Panc1 (cell line): ENCODE results near the gene GPRIN3. TPM values are rescaled to one million over a fixed set of nuclear protein-coding genes. Genes with fewer than 3 reads are reported as not detected.

Source experiments
- ATAC-seq: fragments of 200-7000 bp; cut with Tn5 transposase; 2 replicates; pipeline ENCODE4 v1.9.1; 2020; ENCODE audit warnings: mild to moderate bottlenecking, moderate library complexity
- BruUV-seq: library from RNA; stranded (reverse); fragments of 400-500 nt; replicated peaks from 2 replicates; lab custom pipeline; 2021; lab: Mats Ljungman, UMichigan
- CTCF ChIA-PET: fragments of 300-600 bp; sonication (Branson Sonifier 250); formaldehyde crosslinking; loops from one replicate; lab custom pipeline; 2022; ENCODE audit warnings: antibody characterized with exemption; lab: Charles Lee
- POLR2A ChIA-PET: fragments of 300-600 bp; sonication (Branson Sonifier 250); formaldehyde crosslinking; loops from one replicate; lab custom pipeline; 2022; ENCODE audit warnings: antibody characterized with exemption; lab: Charles Lee
- DNase-seq: peaks from one replicate; pipeline ENCODE4 v3.0.0-alpha.2; 2010; ENCODE audit warnings: low read depth, low spot score
- H3K27ac ChIP-seq: 2 replicates; pipeline ENCODE4 v1.5.1; 2011; ENCODE audit warnings: mild to moderate bottlenecking, low read length, inconsistent platforms
- H3K27me3 ChIP-seq: fragments of 200-500 bp; sonication (Bioruptor generic); 2 replicates; pipeline ENCODE4 v1.6.0; 2014; ENCODE audit warnings: low read length, inconsistent platforms; ENCODE audit not compliant: control insufficient read depth, insufficient read depth
- H3K36me3 ChIP-seq: fragments of 200-500 bp; sonication (Bioruptor generic); 2 replicates; pipeline ENCODE4 v1.5.1; 2014; ENCODE audit warnings: inconsistent platforms, mild to moderate bottlenecking, low read length, moderate library complexity; ENCODE audit not compliant: control insufficient read depth, insufficient read depth
- H3K4me1 ChIP-seq: 2 replicates; pipeline ENCODE4 v1.5.1; 2011; ENCODE audit warnings: inconsistent platforms, mild to moderate bottlenecking, low read length, moderate library complexity; ENCODE audit not compliant: control insufficient read depth, insufficient read depth
- H3K4me3 ChIP-seq, 2 experiments: 2 replicates each; pipeline ENCODE4 v1.5.1; 2011 to 2012; ENCODE audit warnings: low read depth in 2 of 2, low read length in 2 of 2, mild to moderate bottlenecking in 2 of 2, inconsistent platforms in 1 of 2, moderate library complexity in 1 of 2
- H3K9me3 ChIP-seq: fragments of 200-500 bp; sonication (Bioruptor generic); 2 replicates; pipeline ENCODE4 v1.5.1; 2014; ENCODE audit warnings: low read depth, mild to moderate bottlenecking, inconsistent platforms, low read length, moderate library complexity; ENCODE audit not compliant: control insufficient read depth, insufficient read depth
- CTCF ChIP-seq: fragments of 450-650 bp; IDR thresholded peaks from 2 replicates; pipeline ENCODE4 v1.5.1; 2017; ENCODE audit warnings: mild to moderate bottlenecking
- POLR2AphosphoS5 ChIP-seq: IDR thresholded peaks from 2 replicates; pipeline ENCODE4 v1.6.1; 2012; ENCODE audit warnings: mild to moderate bottlenecking, low read depth, low read length, moderate library complexity
- REST ChIP-seq, 2 experiments: IDR thresholded peaks; 2 replicates each; pipeline ENCODE4 v1.6.1; 2011 to 2012; ENCODE audit warnings: low read depth in 2 of 2, control low read depth in 1 of 2, low read length in 1 of 2, mild to moderate bottlenecking in 1 of 2, moderate library complexity in 1 of 2; ENCODE audit not compliant: insufficient read depth in 1 of 2
- SIN3A ChIP-seq: IDR thresholded peaks from 2 replicates; pipeline ENCODE4 v1.6.1; 2012; ENCODE audit warnings: low read depth, mild to moderate bottlenecking, low read length, moderate library complexity, borderline replicate concordance; ENCODE audit not compliant: insufficient read depth
- TCF7L2 ChIP-seq: IDR thresholded peaks from 2 replicates; pipeline ENCODE4 v1.6.1; 2011; ENCODE audit warnings: mild to moderate bottlenecking, low read depth, low read length, inconsistent platforms
- in situ Hi-C: cut with HindIII; loops from 2 replicates; pipeline ENCODE4 v1.10.0; 2016; ENCODE audit warnings: low sequenced_read_pairs, low pct_unique_long_range_greater_than_20kb
- intact Hi-C: fragments of 100-400 bp; cut with micrococcal nuclease; formaldehyde crosslinking; loops from one replicate; pipeline ENCODE4 v1.10.0; 2022; ENCODE audit not compliant: unreplicated experiment
- total RNA-seq: library from RNA; stranded (reverse); gene quantifications from one replicate; pipeline ENCODE4 v1.2.1, GENCODE V29; 2021; ENCODE audit not compliant: unreplicated experiment

GPRIN3 gene
- total RNA-seq, 1 experiment from 2014 or later = 0.03 TPM

- ChIA-PET POLR2A (no interaction called here), CTCF (no interaction called here)
- Histone ChIP-seq H3K4me1 (no peaks in the 10 kb centered on the region), H3K4me3 (no peak overlapping the region), H3K27ac (no peak overlapping the region), H3K9me3 (no peaks in the 10 kb centered on the region), H3K27me3 (no peaks in the 10 kb centered on the region), H3K36me3 (no peaks in the 10 kb centered on the region)
- no peak for DNase-seq
- in situ Hi-C loops (no loop called here), intact Hi-C loops (no loop called here)
- no TSS peak for BruUV-seq
- no peak for ATAC-seq
- TF ChIP-seq POLR2AphosphoS5 = no peak
- TF ChIP-seq SIN3A = no peak
- no peak for TF ChIP-seq TCF7L2
- no peak for TF ChIP-seq REST (IDR thresholded peaks at IDR 0.05; ENCODE audit: insufficient read depth in 1 of 2, low read depth in 2 of 2, low read length in 1 of 2)
- TF ChIP-seq CTCF = no peak
Measured at GRCh38 chr4:89301003-89301402, 6.6 kb downstream of the GPRIN3 start.

GRCh38 chr4:89300499-89300898 is 7.1 kb downstream of the GPRIN3 start:
- no peak for TF ChIP-seq POLR2AphosphoS5
- no peak for TF ChIP-seq CTCF
- TF ChIP-seq TCF7L2 = no peak
- TF ChIP-seq SIN3A = no peak
- no peak for TF ChIP-seq REST (IDR thresholded peaks at IDR 0.05; ENCODE audit: insufficient read depth in 1 of 2, low read depth in 2 of 2, low read length in 1 of 2)
- BruUV-seq = no TSS peak
- Histone ChIP-seq H3K9me3 (no peaks in the 10 kb centered on the region), H3K4me3 (no peak overlapping the region), H3K27ac (no peak overlapping the region), H3K27me3 (no peaks in the 10 kb centered on the region), H3K4me1 (no peaks in the 10 kb centered on the region), H3K36me3 (no peaks in the 10 kb centered on the region)
- CTCF ChIA-PET = no interaction called here
- DNase-seq (no peak), ATAC-seq (no peak)
- intact Hi-C loops (no loop called here), in situ Hi-C loops (no loop called here)
- POLR2A ChIA-PET = no interaction called here
